ACC112 (cell line): ENCODE measurements around the gene GPR148.
"Not testable (repeated sequence)": the region's sequence is repeated elsewhere in the genome, so short reads cannot be mapped to it uniquely, and the experiment has no call there.

Experiments used
- H2AFZ ChIP-seq: fragments of 200-600 bp; sonication (generic); one replicate; pipeline ENCODE4 v1.6.0; 2017; ENCODE audit warnings: antibody characterized with exemption, low read length; ENCODE audit not compliant: unreplicated experiment
- H3K27ac ChIP-seq: fragments of 200-600 bp; sonication (generic); 2 replicates; pipeline ENCODE4 v1.5.1; 2014; ENCODE audit warnings: low read depth, mild to moderate bottlenecking, antibody characterized with exemption, low read length, moderate library complexity
- H3K27me3 ChIP-seq: fragments of 200-600 bp; sonication (generic); 2 replicates; pipeline ENCODE4 v1.6.1; 2014; ENCODE audit warnings: mild to moderate bottlenecking, antibody characterized with exemption, low read length, moderate library complexity, mixed read lengths; ENCODE audit not compliant: insufficient read depth
- H3K36me3 ChIP-seq: fragments of 200-600 bp; sonication (generic); 2 replicates; pipeline ENCODE4 v1.6.1; 2016; ENCODE audit warnings: mild to moderate bottlenecking, antibody characterized with exemption, low read length, moderate library complexity, mixed read lengths; ENCODE audit not compliant: insufficient read depth
- H3K4me1 ChIP-seq: fragments of 200-600 bp; sonication (generic); one replicate; pipeline ENCODE4 v1.6.1; 2016; ENCODE audit warnings: low read length, mixed read lengths; ENCODE audit not compliant: insufficient read depth, unreplicated experiment, control insufficient read depth
- H3K4me3 ChIP-seq: fragments of 200-600 bp; sonication (generic); 2 replicates; pipeline ENCODE4 v1.5.1; 2014; ENCODE audit warnings: mild to moderate bottlenecking, low read depth, low read length
- H3K79me2 ChIP-seq: fragments of 200-600 bp; sonication (generic); one replicate; pipeline ENCODE4 v1.6.0; 2016; ENCODE audit warnings: low read length; ENCODE audit not compliant: control insufficient read depth, unreplicated experiment, insufficient read depth

GPR148 gene

GRCh38 chr2:130728007-130728454, 839 bp upstream of the GPR148 start:
- peak overlapping the region; percentile 67 for H2AFZ ChIP-seq
- peaks cover 7% of the 10 kb centered on the region for H3K4me1 ChIP-seq
- no peak overlapping the region for H3K4me3 ChIP-seq
- no peak overlapping the region for H3K27ac ChIP-seq
- no peaks in the 10 kb centered on the region for H3K79me2 ChIP-seq
- peaks cover 14% of the 10 kb centered on the region; the same call in 1 of the 2 replicates for H3K27me3 ChIP-seq
- no peaks in the 10 kb centered on the region for H3K36me3 ChIP-seq

- H3K4me3 ChIP-seq = no peak overlapping the region
- peaks cover 14% of the 10 kb centered on the region; the same call in 1 of the 2 replicates for H3K27me3 ChIP-seq
- H3K4me1 ChIP-seq = peaks cover 7% of the 10 kb centered on the region
- no peak overlapping the region for H3K27ac ChIP-seq
- no peak overlapping the region for H2AFZ ChIP-seq
- H3K36me3 ChIP-seq = no peaks in the 10 kb centered on the region
- no peaks in the 10 kb centered on the region for H3K79me2 ChIP-seq
Measured at GRCh38 chr2:130729322-130730299, 741 bp downstream of the GPR148 start.

GRCh38 chr2:130732257-130732656, 3.4 kb downstream of the GPR148 start:
- H3K27ac ChIP-seq, H3K4me3 ChIP-seq, H3K36me3 ChIP-seq, H3K79me2 ChIP-seq, H2AFZ ChIP-seq, H3K4me1 ChIP-seq: not testable (repeated sequence)
- H3K27me3 ChIP-seq = peaks cover 13% of the 10 kb centered on the region; the same call in 1 of the 2 replicates

GRCh38 chr2:130735200-130735599, 6.3 kb downstream of the GPR148 start:
- H3K27me3 ChIP-seq = peaks cover 22% of the 10 kb centered on the region; the same call in 1 of the 2 replicates
- H3K27ac ChIP-seq = no peak overlapping the region
- H3K79me2 ChIP-seq = no peaks in the 10 kb centered on the region
- H3K4me1 ChIP-seq = no peaks in the 10 kb centered on the region
- H3K4me3 ChIP-seq = no peak overlapping the region
- H3K36me3 ChIP-seq = no peaks in the 10 kb centered on the region
- H2AFZ ChIP-seq = no peak overlapping the region

GRCh38 chr2:130736487-130736886, 7.6 kb downstream of the GPR148 start:
- peaks cover 24% of the 10 kb centered on the region for H3K27me3 ChIP-seq
- H2AFZ ChIP-seq = no peak overlapping the region
- no peaks in the 10 kb centered on the region for H3K4me1 ChIP-seq
- no peaks in the 10 kb centered on the region for H3K79me2 ChIP-seq
- no peak overlapping the region for H3K27ac ChIP-seq
- H3K36me3 ChIP-seq = no peaks in the 10 kb centered on the region
- no peak overlapping the region for H3K4me3 ChIP-seq

- Histone ChIP-seq H2AFZ (no peak overlapping the region), H3K79me2 (no peaks in the 10 kb centered on the region), H3K4me1 (no peaks in the 10 kb centered on the region), H3K27ac (no peak overlapping the region), H3K4me3 (no peak overlapping the region), H3K27me3 (peaks cover 24% of the 10 kb centered on the region), H3K36me3 (no peaks in the 10 kb centered on the region)
Measured at GRCh38 chr2:130737592-130737991, 8.7 kb downstream of the GPR148 start.

GRCh38 chr2:130740671-130741070, 11.8 kb downstream of the GPR148 start:
- Histone ChIP-seq H3K4me3 (no peak overlapping the region), H3K27me3 (peaks cover 40% of the 10 kb centered on the region), H3K36me3 (no peaks in the 10 kb centered on the region), H3K4me1 (no peaks in the 10 kb centered on the region), H2AFZ (no peak overlapping the region), H3K27ac (no peak overlapping the region), H3K79me2 (no peaks in the 10 kb centered on the region)

- no peaks in the 10 kb centered on the region for H3K79me2 ChIP-seq
- no peak overlapping the region for H2AFZ ChIP-seq
- H3K4me1 ChIP-seq = no peaks in the 10 kb centered on the region
- H3K4me3 ChIP-seq = no peak overlapping the region
- H3K27me3 ChIP-seq = peaks cover 45% of the 10 kb centered on the region
- H3K27ac ChIP-seq = no peak overlapping the region
- no peaks in the 10 kb centered on the region for H3K36me3 ChIP-seq
Measured at GRCh38 chr2:130743278-130743677, 14.4 kb downstream of the GPR148 start.

GRCh38 chr2:130744287-130745117, 15.6 kb downstream of the GPR148 start:
- H3K79me2 ChIP-seq = no peaks in the 10 kb centered on the region
- H2AFZ ChIP-seq = no peak overlapping the region
- no peaks in the 10 kb centered on the region for H3K36me3 ChIP-seq
- no peak overlapping the region for H3K4me3 ChIP-seq
- peaks cover 41% of the 10 kb centered on the region for H3K27me3 ChIP-seq
- no peaks in the 10 kb centered on the region for H3K4me1 ChIP-seq
- no peak overlapping the region for H3K27ac ChIP-seq

- Histone ChIP-seq H3K4me3 (no peak overlapping the region), H3K27ac (no peak overlapping the region), H3K36me3 (no peaks in the 10 kb centered on the region), H3K4me1 (no peaks in the 10 kb centered on the region), H3K27me3 (peaks cover 31% of the 10 kb centered on the region), H2AFZ (no peak overlapping the region), H3K79me2 (no peaks in the 10 kb centered on the region)
Measured at GRCh38 chr2:130749078-130749477, 20.2 kb downstream of the GPR148 start.
